ENCODE results near the gene TBC1D14. TPM values are rescaled to one million over a fixed set of nuclear protein-coding genes. Genes with fewer than 3 reads are reported as not detected.

TBC1D14 gene
- total RNA-seq, 2 donors from 2014 or later: 21.3 to 38.2 TPM

GRCh38 chr4:6914448-6914847 is 4.8 kb downstream of the TBC1D14 start:
- Mint-ChIP-seq H3K27ac (peak overlapping the region in 1 of 2 donors; percentile 65), H3K36me3 (peaks cover 0 to 5% of the 10 kb centered on the region in 2 donors), H3K9me3 (no peaks in the 10 kb centered on the region)
- DNase-seq (ENCODE audit: low spot score in 2 of 2) (no peak), ATAC-seq (no peak)

DNA sequence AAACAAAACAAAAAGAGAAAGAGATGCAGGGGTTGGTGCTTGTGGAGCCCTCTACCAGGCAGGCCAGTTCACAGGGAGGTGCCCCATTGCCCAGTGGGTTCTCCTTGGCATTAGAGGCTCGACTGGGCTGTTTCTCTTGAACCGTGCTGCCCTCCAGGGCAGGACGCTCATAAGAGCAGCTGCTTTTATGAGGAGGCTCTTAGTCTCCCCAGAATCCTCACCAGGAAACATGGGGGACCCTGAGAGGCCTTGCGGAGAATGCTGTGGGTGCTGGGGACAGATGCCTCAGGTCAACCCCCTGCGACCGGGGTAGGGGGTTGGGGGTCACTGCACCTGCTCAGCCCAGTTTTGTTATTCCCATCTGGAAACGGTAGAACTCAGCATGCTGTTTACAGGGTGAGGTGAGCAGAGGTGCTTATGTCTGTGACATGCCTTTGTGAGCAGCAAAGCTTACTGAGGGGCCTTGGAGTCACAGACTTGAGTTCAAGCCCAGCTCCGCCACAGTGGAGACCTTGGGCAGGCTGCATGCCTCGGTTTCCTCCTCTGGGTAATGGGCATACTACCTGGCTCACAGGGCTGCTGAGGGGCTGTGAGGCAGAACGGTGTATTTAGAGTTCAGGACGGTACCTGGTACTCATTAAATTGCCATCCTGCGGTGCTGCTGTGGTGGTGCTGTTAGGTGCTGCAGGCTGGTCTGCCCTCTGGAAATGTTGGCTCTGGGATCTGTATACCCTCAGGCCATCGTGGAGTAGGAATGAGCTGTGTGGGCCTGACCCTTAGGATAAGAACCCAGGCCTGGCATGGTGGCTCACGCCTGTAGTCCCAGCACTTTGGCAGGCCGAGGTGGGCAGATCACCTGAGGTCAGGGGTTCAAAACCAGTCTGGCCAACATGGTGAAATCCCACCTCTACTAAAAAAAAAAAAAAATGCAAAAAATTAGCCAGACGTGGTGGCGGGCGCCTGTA is 5.7 kb downstream of the TBC1D14 start:
- H3K9me3 Mint-ChIP-seq: no peaks in the 10 kb centered on the region
- no peak overlapping the region for H3K27ac Mint-ChIP-seq
- no peak for DNase-seq (ENCODE audit: low spot score in 2 of 2)
- H3K36me3 Mint-ChIP-seq: peaks cover 0 to 3% of the 10 kb centered on the region in 2 donors
- ATAC-seq: no peak

DNA sequence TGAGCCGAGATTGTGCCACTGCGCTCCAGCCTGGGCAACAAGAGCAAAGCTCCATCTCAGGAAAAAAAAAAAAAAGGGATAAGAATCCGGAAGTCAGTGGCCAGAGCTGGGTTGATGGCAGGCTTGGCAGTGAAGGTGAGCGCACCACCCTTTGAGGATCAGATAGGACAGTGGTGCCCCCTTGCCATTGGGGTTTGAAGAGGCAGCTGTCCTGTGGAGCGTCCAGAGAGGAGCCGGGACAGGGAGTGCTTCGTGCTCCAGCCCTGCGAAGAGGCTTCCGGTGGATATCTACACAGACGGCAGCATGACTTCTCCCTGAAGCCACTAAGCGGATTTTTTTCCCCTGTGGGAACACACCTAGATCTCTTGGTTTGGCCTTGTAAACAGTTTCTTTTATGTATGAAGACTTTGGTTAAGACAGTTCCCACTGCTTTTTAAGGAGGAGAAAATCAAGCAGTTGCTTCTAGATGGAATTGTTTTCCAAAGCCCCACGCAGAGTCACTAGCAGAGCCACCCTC is 6.5 kb downstream of the TBC1D14 start:
- no peaks in the 10 kb centered on the region for H3K9me3 Mint-ChIP-seq
- ATAC-seq (no peak), DNase-seq (ENCODE audit: low spot score in 2 of 2) (no peak)
- peak overlapping the region; percentile 65 to 78 for H3K27ac Mint-ChIP-seq
- no peaks in the 10 kb centered on the region for H3K36me3 Mint-ChIP-seq

DNA sequence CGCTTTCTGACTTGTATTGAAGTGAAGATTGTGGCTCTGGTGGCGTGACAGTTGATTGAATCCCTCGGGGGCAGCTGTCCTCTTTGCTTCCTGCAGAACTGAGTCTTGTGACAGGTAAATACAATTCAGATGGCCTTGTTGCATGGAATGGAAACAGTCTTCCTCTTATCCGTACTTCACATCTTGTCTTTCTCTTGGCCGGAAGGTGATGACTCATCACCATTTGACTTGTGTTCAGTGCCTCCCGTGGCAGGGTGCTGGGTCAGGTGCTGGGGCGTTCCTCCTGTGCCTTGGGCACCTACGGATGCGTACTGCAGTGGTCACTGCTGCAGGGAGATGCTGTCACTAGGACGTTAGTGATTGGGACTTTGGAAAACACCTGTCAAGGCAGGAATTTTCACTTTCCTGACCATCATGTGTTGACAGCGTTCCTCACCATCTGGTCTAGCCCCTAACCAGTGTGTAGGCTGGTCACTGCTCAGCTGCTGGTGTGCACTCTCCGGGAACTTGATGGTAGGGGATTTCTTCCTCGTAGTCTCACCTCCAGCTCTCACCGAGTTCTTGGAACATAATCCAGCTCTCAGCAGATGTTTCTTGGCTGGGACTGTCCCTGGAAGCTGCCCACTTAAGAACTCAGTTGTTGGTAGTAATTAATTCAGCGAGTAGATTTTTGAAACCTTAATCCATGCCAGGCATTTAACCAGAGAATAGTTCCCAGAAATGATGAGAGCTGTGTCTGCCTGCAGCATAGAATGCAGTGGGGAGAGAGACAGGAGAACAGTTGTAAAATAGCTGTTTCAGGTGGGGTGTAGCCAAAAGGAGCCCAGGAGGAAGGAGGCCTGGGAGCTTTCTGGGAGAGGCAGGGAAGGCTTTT is 7.2 kb downstream of the TBC1D14 start:
- peak in 1 of 2 donors; percentile 75 for DNase-seq (ENCODE audit: low spot score in 2 of 2)
- peaks cover 0 to under 1% of the 10 kb centered on the region in 2 donors for H3K36me3 Mint-ChIP-seq
- H3K27ac Mint-ChIP-seq: peak overlapping the region; percentile 78 to 92
- H3K9me3 Mint-ChIP-seq: no peaks in the 10 kb centered on the region
- ATAC-seq: peak; percentile 83 to 91

- ATAC-seq (peak; percentile 32 to 59), DNase-seq (ENCODE audit: low spot score in 2 of 2) (peak in 1 of 2 donors; percentile 63)
- Mint-ChIP-seq H3K9me3 (no peaks in the 10 kb centered on the region), H3K27ac (peak overlapping the region; percentile 78 to 92), H3K36me3 (peaks cover 0 to 6% of the 10 kb centered on the region in 2 donors)
Observed at GRCh38 chr4:6917461-6918271, 8.0 kb downstream of the TBC1D14 start.

DNA sequence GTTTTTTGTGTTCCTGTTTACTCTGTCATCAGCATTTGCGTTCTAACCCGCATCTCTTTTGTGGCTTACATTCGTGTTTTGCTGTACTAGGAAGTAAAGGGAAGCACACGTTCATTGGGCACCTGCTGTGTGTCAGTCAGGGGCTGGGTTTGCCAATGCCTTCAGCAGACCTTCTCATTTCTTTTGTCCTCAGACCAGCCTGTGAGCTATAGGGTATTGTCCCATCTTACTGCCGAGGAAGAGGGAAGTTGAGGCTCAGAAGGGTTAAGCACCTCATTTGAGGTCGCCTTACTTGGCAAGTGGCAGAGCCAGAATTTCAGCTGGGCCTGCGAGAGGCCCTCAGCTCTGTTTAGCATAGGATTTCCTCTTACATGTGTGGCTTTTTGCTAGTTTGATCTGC is 8.7 kb downstream of the TBC1D14 start:
- Mint-ChIP-seq H3K27ac (peak overlapping the region; percentile 78 to 92), H3K36me3 (peaks cover 2 to 6% of the 10 kb centered on the region in 2 donors), H3K9me3 (no peaks in the 10 kb centered on the region)
- peak in 1 of 2 donors; percentile 40 for ATAC-seq
- DNase-seq (ENCODE audit: low spot score in 2 of 2): no peak

GRCh38 chr4:6920171-6920570 is 10.5 kb downstream of the TBC1D14 start:
- DNase-seq (ENCODE audit: low spot score in 2 of 2) (no peak), ATAC-seq (no peak)
- Mint-ChIP-seq H3K36me3 (peaks cover 18 to 22% of the 10 kb centered on the region in 2 donors), H3K9me3 (no peaks in the 10 kb centered on the region), H3K27ac (peak overlapping the region in 1 of 2 donors; percentile 53)

DNA sequence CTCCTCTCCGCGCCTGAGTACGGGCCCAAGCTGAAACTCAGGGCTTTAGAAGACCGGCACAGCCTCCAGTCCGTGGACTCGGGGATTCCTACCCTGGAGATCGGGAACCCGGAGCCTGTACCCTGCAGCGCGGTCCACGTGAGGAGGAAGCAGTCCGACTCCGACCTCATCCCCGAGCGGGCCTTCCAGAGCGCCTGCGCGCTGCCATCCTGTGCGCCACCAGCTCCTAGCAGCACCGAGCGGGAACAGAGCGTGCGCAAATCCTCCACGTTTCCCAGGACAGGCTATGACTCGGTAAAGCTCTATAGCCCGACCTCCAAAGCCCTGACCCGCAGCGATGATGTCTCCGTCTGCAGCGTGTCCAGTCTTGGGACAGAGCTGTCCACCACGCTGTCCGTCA is 13.9 kb downstream of the TBC1D14 start:
- no peaks in the 10 kb centered on the region for H3K9me3 Mint-ChIP-seq
- no peak for DNase-seq (ENCODE audit: low spot score in 2 of 2)
- H3K36me3 Mint-ChIP-seq: peaks cover 27 to 41% of the 10 kb centered on the region in 2 donors
- H3K27ac Mint-ChIP-seq: no peak overlapping the region
- ATAC-seq: no peak

DNA sequence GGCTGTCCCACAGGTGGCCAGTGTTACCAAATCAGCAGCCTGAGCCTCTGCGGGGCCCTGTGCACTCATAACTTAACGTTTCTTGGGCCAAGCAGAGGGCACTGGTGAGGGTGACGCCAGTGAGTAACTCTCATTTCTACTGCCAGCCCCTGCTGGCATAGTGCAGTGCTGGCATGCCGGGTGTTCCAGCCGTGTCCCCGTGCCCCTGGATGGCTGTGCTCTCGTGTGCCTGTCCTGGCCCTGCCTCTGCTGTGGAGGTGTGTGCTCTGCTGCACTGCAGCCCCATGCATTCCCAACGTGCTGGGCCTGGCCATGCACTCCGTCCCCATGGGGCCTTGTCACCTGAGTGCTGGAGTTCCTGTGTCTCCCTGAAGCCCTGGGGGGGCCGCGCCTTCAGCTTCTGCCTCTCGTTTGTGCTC is 14.7 kb downstream of the TBC1D14 start:
- ATAC-seq: no peak
- Mint-ChIP-seq H3K9me3 (no peaks in the 10 kb centered on the region), H3K36me3 (peaks cover 27 to 41% of the 10 kb centered on the region in 2 donors), H3K27ac (no peak overlapping the region)
- DNase-seq (ENCODE audit: low spot score in 2 of 2): no peak

- ATAC-seq (peak; percentile 25 to 82), DNase-seq (ENCODE audit: low spot score in 2 of 2) (peak in 1 of 2 donors; percentile 73)
- Mint-ChIP-seq H3K36me3 (peaks cover 27 to 41% of the 10 kb centered on the region in 2 donors), H3K9me3 (no peaks in the 10 kb centered on the region), H3K27ac (peak overlapping the region; percentile 79 to 84)
Observed at GRCh38 chr4:6925357-6925836, 15.8 kb downstream of the TBC1D14 start.

- DNase-seq (ENCODE audit: low spot score in 2 of 2) (no peak), ATAC-seq (peak; percentile 28 to 44)
- Mint-ChIP-seq H3K36me3 (peaks cover 27 to 41% of the 10 kb centered on the region in 2 donors), H3K9me3 (no peaks in the 10 kb centered on the region), H3K27ac (peak overlapping the region; percentile 84 to 95)
Observed at GRCh38 chr4:6926081-6926480, 16.5 kb downstream of the TBC1D14 start.

- Mint-ChIP-seq H3K27ac (peak overlapping the region; percentile 84 to 95), H3K36me3 (peaks cover 31 to 44% of the 10 kb centered on the region in 2 donors), H3K9me3 (peaks cover 0 to 4% of the 10 kb centered on the region in 2 donors)
- DNase-seq (ENCODE audit: low spot score in 2 of 2): no peak
- ATAC-seq: peak; percentile 28 to 75
Observed at GRCh38 chr4:6926681-6927478, 17.3 kb downstream of the TBC1D14 start.

GRCh38 chr4:6928081-6928480 is 18.5 kb downstream of the TBC1D14 start:
- peaks cover 0 to 9% of the 10 kb centered on the region in 2 donors for H3K9me3 Mint-ChIP-seq
- peak overlapping the region in 1 of 2 donors; percentile 20 for H3K27ac Mint-ChIP-seq
- no peak for ATAC-seq
- peaks cover 33 to 47% of the 10 kb centered on the region in 2 donors for H3K36me3 Mint-ChIP-seq
- no peak for DNase-seq (ENCODE audit: low spot score in 2 of 2)

GRCh38 chr4:6929339-6929811 is 19.7 kb downstream of the TBC1D14 start:
- H3K36me3 Mint-ChIP-seq: peaks cover 23 to 50% of the 10 kb centered on the region in 2 donors
- peak overlapping the region; percentile 1 to 14 for H3K27ac Mint-ChIP-seq
- peaks cover 0 to 16% of the 10 kb centered on the region in 2 donors for H3K9me3 Mint-ChIP-seq
- ATAC-seq: no peak
- no peak for DNase-seq (ENCODE audit: low spot score in 2 of 2)
